KBM-7 (cell line): ENCODE results near the gene VPS51.
"Not testable (repeated sequence)": the region's sequence is repeated elsewhere in the genome, so short reads cannot be mapped to it uniquely, and the experiment has no call there.

Source experiments
- DNase-seq: peaks from one replicate; pipeline ENCODE4 v3.0.0-alpha.2; 2015
- in situ Hi-C: fragments of 300-500 bp; cut with MboI; formaldehyde crosslinking; loops from 2 replicates; pipeline ENCODE4 v1.14.3; 2020; ENCODE audit warnings: low sequenced_read_pairs, low pct_unique_long_range_greater_than_20kb, mixed read lengths

The VPS51 gene

GRCh38 chr11:65116370-65117205, 20.6 kb downstream of the VPS51 start:
- in situ Hi-C loops, result no loop called here
- no peak for DNase-seq

GRCh38 chr11:65117206-65118096, 21.4 kb downstream of the VPS51 start, which contains the start of gene ZNHIT2:
ZNHIT2 (minus strand) TSS chr11:65117701; CDS start chr11:65117653, 48 bp downstream.
- in situ Hi-C loops, result no loop called here
- DNase-seq, result peak; percentile 99

GRCh38 chr11:65118097-65118837, 22.3 kb downstream of the VPS51 start:
- no peak for DNase-seq
- in situ Hi-C loops, result no loop called here

- in situ Hi-C loops, result not testable (repeated sequence)
Observed at GRCh38 chr11:65118891-65119669, 23.1 kb downstream of the VPS51 start.

DNA sequence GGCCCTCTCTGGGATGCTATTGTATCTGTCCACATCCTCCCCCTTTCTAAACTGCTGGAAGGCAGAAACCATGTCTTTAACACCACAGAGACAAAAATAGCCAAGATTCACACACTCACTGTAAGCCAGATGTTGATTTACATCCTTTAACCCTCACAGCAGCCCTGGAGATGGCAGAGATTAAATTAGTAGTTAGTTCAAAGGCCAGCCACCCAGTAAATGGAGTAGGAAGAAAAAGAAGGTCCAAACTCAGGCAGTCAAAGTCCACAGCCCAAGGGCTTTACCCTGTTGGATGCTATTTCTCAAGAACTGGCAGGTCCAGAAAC, 23.6 kb downstream of the VPS51 start:
- DNase-seq, result no peak
- in situ Hi-C loops, result no loop called here

More at GRCh38 chr11:65118891-65119669, 23.1 kb downstream of the VPS51 start:
- DNase-seq, result not testable (repeated sequence)

DNA sequence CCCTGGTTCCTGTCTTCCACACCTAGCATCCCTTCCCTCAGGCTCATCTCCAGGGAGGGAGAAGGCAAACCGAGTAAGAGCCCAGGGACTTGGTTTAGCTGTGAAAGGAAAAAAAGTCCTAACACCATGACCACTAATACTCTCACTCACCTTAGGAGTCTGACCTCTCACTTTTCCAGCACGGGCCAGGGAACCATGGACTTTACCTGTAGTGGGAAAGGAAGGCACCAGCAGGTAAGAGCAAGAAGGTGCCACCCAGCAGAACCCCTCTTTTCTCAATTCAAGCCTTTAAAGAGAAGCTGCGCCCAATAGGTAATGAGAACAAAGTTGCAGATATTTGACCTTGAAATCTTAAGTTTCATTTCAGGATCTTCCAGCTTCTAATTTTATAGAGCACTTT, 24.8 kb downstream of the VPS51 start:
- no peak for DNase-seq
- in situ Hi-C loops, result no loop called here

GRCh38 chr11:65121447-65121864, 25.4 kb downstream of the VPS51 start:
- in situ Hi-C loops, result no loop called here
- DNase-seq, result no peak

DNA sequence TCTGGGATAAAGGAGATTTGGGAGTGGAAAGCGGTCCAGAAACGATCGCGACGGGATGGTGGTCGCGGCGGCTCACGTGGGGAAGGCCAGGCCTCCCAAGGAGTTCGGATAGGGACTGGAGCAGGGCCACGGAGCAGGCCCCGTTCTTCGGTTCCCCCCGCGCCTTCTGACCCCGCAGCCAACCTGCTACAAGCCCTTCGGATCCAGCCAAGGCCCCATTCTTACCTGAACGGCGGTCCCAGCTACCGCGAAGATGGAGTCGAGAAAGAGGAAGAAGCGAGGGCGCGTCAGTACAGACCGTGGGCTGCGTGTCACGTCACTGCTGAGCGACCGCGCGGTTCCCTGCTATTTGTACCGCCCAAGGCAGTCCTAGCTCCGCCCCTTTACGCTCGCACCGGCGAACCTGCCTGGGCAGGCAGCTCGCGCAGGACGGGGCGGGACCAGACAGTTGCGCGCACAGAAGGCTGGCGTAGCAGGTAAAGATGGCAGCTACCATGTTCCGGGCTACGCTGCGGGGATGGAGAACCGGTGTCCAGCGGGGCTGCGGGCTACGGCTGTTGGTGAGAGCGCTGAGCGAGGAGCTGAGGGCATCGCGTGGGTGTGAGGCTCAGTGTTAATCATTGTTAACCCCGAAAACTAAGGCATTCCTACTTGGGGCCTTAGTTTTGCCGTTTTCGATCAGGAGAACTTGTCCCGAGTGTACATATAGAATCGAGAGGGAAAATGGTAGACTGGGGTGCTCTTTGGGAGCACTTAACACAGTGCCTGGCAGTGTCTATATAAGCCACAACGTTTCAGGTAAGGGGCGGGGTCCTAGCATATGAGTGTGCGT, 26.1 kb downstream of the VPS51 start, which contains the start of the genes FAU and MRPL49:
TSS of gene FAU (minus strand) at position 270 of the 832 bp plus-strand sequence. CDS start 321 bp downstream, outside the sequence.
TSS of gene MRPL49 (plus strand) at position 457 of the 832 bp plus-strand sequence. CDS start at position 483, 26 bp downstream.
- in situ Hi-C loops, result no loop called here
- DNase-seq, result peak; percentile 98

DNA sequence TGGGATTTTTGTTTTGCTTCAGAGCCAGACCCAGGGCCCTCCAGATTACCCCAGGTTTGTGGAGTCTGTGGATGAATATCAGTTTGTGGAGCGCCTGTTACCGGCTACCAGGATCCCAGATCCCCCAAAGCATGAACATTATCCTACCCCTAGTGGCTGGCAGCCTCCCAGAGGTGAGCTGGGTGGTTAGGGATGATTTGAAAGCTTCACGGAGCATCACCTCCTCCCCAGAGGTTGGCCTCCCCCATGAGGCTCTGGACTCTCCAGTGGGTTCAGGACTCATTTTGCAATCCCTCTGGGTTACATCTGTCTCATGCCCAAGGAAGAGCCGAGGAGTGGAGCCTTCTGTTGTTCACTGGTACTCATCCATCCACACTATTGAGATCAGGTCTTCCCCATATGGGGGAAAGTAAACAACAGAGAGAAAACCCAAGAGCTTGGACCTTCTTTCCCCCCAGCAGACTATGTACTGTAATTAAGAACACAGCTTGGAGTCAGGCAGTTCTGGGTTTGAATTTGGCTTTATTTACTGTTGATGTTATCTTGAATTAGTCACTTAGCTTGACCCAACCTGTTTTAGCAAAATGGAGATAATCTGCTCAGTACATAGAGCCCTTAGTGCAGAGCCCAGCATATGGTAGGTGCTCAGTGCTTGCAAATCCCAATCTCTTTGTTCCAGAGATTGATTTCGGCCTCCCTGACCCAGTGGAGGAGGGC, 28.6 kb downstream of the VPS51 start:
- DNase-seq, result no peak

GRCh38 chr11:65125197-65126056, 29.4 kb downstream of the VPS51 start:
- in situ Hi-C loops, result no loop called here
- DNase-seq, result no peak

More for the DNA sequence above, 28.6 kb downstream of the VPS51 start:
- in situ Hi-C loops, result no loop called here

DNA sequence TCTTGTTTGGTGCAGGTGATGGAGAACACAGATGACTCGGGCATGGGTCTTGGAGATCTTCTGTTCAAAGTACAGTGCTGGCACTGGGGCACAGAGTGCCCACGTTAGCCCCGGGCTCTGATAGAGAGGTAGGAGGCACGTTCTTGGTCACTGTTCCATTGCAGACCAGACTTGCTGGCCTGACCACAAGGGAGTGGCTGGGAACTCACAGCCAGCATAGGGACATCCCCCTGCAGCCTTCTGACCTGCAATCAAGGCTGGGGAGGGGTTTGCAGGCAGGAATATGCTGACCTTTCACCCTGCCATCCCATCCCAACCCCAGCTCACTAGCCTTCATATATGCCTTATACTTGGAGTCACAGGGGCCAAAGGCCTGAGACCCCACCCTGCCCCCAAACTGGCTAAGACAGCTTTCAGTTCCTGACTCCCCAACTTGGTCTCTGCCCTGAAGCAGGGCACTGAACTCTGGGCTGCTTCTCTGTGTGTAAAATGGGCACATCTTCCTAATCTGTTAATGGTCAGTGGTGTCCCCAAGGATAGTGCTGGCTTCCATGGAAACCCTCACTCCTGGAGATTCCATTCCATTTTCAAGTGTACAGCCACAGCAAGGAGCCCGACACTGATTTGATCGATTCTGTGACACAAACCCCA, 30.7 kb downstream of the VPS51 start:
- DNase-seq, result no peak
- in situ Hi-C loops, result no loop called here

DNA sequence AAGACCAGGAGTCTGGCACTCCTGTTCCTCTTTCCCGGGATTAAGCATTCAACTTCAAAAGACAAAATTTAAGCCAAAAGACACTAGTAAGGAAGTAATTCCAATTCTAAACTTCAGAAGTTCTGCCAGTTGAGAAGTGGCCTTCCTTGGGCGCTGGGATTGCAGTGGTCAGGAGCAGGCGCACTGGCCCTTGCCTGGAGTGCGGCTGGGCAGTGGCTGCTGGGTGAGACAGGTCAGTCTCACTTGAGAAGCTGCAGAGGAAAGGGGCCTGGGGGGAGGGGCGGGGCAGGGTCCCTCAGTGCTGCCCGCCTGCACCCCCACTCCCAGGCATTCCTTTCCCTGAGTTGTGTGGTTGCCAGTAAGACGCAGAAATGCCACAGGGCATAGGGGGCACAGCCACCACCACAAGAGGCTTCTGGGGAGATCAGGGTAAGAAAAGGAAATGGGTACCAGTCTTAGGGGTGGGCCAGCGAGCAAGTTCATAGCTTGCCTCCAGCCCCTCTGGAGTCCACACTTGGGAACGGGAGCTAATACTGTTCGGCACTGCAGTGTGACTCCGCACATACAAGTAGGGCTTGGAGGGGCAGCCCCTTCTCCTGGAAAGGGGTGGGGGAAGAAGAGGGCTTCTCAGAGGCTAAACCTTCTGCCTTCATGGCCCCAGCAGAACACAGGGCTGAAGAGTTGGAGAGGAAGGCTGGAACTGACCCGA, 31.6 kb downstream of the VPS51 start:
- in situ Hi-C loops, result no loop called here
- DNase-seq, result no peak

GRCh38 chr11:65128182-65129145, 32.5 kb downstream of the VPS51 start:
- no peak for DNase-seq
- in situ Hi-C loops, result no loop called here
